GM18867 (cell line): Measurements from ENCODE around the gene LASP1NB.

ENCODE experiments used
- ATAC-seq: cut with Tn5 transposase; IDR thresholded peaks from one replicate; pipeline ENCODE4 v1.9.1; 2021; ENCODE audit warnings: mild to moderate bottlenecking, moderate library complexity; ENCODE audit not compliant: unreplicated experiment

Gene LASP1NB

GRCh38 chr17:38925263-38925995, at the start of gene LASP1NB:
Gene LASP1NB, plus strand, starts transcription at chr17:38925614.
- ATAC-seq: no peak

GRCh38 chr17:38877130-38877851, 48.1 kb upstream of the LASP1NB start:
- ATAC-seq: no peak

GRCh38 chr17:38879878-38880665, 45.3 kb upstream of the LASP1NB start:
- no peak for ATAC-seq

GRCh38 chr17:38881600-38882191, 43.7 kb upstream of the LASP1NB start:
- ATAC-seq: no peak

GRCh38 chr17:38882870-38883269, 42.5 kb upstream of the LASP1NB start:
- ATAC-seq: no peak

- no peak for ATAC-seq
Observed at GRCh38 chr17:38883592-38884526, 41.6 kb upstream of the LASP1NB start.

GRCh38 chr17:38885044-38885727, 40.2 kb upstream of the LASP1NB start:
- no peak for ATAC-seq

- no peak for ATAC-seq
Observed at GRCh38 chr17:38885728-38886642, 39.4 kb upstream of the LASP1NB start.

- ATAC-seq: no peak
Observed at GRCh38 chr17:38886643-38887010, 38.8 kb upstream of the LASP1NB start.

GRCh38 chr17:38888842-38889241, 36.6 kb upstream of the LASP1NB start:
- no peak for ATAC-seq

GRCh38 chr17:38889745-38890409, 35.5 kb upstream of the LASP1NB start:
- ATAC-seq: no peak

- ATAC-seq: no peak
Observed at GRCh38 chr17:38890410-38890746, 35.0 kb upstream of the LASP1NB start.

GRCh38 chr17:38891441-38891840, 34.0 kb upstream of the LASP1NB start:
- ATAC-seq: no peak

- no peak for ATAC-seq
Observed at GRCh38 chr17:38892083-38892482, 33.3 kb upstream of the LASP1NB start.

- no peak for ATAC-seq
Observed at GRCh38 chr17:38892620-38893019, 32.8 kb upstream of the LASP1NB start.

- no peak for ATAC-seq
Observed at GRCh38 chr17:38893113-38893512, 32.3 kb upstream of the LASP1NB start.

- ATAC-seq: no peak
Observed at GRCh38 chr17:38893607-38894006, 31.8 kb upstream of the LASP1NB start.

GRCh38 chr17:38894276-38894675, 31.1 kb upstream of the LASP1NB start:
- ATAC-seq: no peak
